ENCODE results near the gene SMIM17.

SMIM17 gene

GRCh38 chr19:56625708-56626107 lies 17.3 kb upstream of the SMIM17 start:
- Histone ChIP-seq H3K4me1 (ENCODE audit: control insufficient read depth in 1 of 2, insufficient read depth in 1 of 2, low read depth in 1 of 2, low read length in 1 of 2) (no peaks in the 10 kb centered on the region), H3K36me3 (no peaks in the 10 kb centered on the region), H3K27ac (no peak overlapping the region), H3K9me3 (peaks cover 41% of the 10 kb centered on the region), H3K27me3 (no peaks in the 10 kb centered on the region), H3K4me3 (ENCODE audit: low read depth in 1 of 2, low read length in 1 of 2) (no peak overlapping the region)
- TF ChIP-seq CTCF (IDR thresholded peaks at IDR 0.05), result no peak

DNA sequence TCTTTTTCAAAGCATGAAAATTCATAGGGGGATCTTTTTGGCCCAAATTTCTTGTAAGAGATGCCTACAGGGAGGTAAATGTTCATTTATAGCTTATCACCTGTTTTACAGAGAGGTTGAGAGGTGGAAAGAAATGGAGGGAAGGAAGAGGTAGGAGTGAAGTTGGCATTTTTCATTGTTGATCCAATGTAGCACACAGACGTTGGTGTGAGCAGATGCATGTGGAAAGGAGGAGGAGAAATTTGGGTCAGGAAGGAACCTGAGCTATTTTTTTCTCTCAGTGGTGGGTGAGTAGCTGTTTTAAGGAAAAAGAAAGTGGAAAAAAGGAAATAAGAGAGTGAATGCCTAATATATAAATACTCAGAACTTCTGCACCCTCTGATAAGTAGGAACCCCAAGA lies 9.9 kb upstream of the SMIM17 start:
- no peaks in the 10 kb centered on the region for H3K36me3 ChIP-seq
- H3K27me3 ChIP-seq, result no peaks in the 10 kb centered on the region
- H3K27ac ChIP-seq, result no peak overlapping the region
- no peak overlapping the region for H3K4me3 ChIP-seq (ENCODE audit: low read depth in 1 of 2, low read length in 1 of 2)
- peaks cover 14% of the 10 kb centered on the region for H3K9me3 ChIP-seq
- no peaks in the 10 kb centered on the region for H3K4me1 ChIP-seq (ENCODE audit: control insufficient read depth in 1 of 2, insufficient read depth in 1 of 2, low read depth in 1 of 2, low read length in 1 of 2)
- TF ChIP-seq CTCF (IDR thresholded peaks at IDR 0.05), result no peak

- Histone ChIP-seq H3K9me3 (peaks cover 9% of the 10 kb centered on the region), H3K27me3 (peaks cover 19% of the 10 kb centered on the region), H3K36me3 (no peaks in the 10 kb centered on the region), H3K27ac (no peak overlapping the region), H3K4me1 (ENCODE audit: control insufficient read depth in 1 of 2, insufficient read depth in 1 of 2, low read depth in 1 of 2, low read length in 1 of 2) (no peaks in the 10 kb centered on the region), H3K4me3 (ENCODE audit: low read depth in 1 of 2, low read length in 1 of 2) (no peak overlapping the region)
- TF ChIP-seq CTCF (IDR thresholded peaks at IDR 0.05), result no peak
Observed at GRCh38 chr19:56637976-56638555, 4.9 kb upstream of the SMIM17 start.

DNA sequence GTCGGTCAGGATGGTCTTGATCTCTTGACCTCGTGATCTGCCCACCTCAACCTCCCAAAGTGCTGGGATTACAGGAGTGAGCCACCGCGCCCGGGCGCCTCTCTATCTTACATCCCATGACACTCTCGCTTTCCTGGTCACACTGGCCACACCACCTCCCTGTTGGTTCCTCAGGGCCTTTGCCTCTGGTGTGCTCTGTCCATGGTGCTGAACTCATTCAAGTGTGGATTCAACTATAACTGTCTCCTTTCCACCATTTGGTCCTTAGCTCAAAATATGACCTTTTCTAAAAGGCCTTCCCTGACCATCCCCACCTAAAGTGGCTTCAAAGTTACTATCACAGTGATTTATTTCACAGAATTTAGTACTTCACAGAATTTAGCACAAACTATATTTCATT lies 3.7 kb upstream of the SMIM17 start:
- Histone ChIP-seq H3K27ac (no peak overlapping the region), H3K9me3 (peaks cover 16% of the 10 kb centered on the region), H3K4me1 (ENCODE audit: control insufficient read depth in 1 of 2, insufficient read depth in 1 of 2, low read depth in 1 of 2, low read length in 1 of 2) (no peaks in the 10 kb centered on the region), H3K36me3 (no peaks in the 10 kb centered on the region), H3K27me3 (peaks cover 30% of the 10 kb centered on the region), H3K4me3 (ENCODE audit: low read depth in 1 of 2, low read length in 1 of 2) (no peak overlapping the region)
- no peak for TF ChIP-seq CTCF (IDR thresholded peaks at IDR 0.05)

DNA sequence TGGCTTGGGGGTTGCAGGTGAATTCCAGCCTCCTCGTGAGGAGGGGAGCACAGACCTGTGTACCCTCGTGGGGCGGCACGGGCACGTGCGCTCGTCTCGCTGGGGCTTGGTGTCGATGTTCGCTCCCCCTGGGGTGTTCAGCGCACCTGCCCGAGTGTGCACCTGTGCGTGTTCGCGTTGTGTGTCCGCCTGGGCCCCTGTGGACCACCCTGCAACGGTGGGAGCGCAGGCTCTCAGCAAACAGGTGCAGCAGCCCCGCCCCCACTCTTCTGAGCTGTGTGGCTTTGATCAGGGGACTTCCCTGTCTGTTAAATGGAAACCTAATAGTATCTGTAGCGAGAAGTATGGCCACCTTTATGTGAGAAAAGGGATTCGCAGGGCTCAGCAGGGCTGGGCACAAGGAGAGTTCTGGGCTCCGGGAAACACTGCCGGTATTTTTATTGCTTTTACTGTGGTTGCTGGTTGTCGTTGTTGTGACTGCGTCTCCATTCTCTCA lies 549 bp downstream of the SMIM17 start:
- no peaks in the 10 kb centered on the region for H3K4me1 ChIP-seq (ENCODE audit: control insufficient read depth in 1 of 2, insufficient read depth in 1 of 2, low read depth in 1 of 2, low read length in 1 of 2)
- H3K27me3 ChIP-seq, result peaks cover 33% of the 10 kb centered on the region
- no peak overlapping the region for H3K4me3 ChIP-seq (ENCODE audit: low read depth in 1 of 2, low read length in 1 of 2)
- peaks cover 21% of the 10 kb centered on the region for H3K9me3 ChIP-seq
- TF ChIP-seq CTCF (IDR thresholded peaks at IDR 0.05), result no peak
- H3K36me3 ChIP-seq, result no peaks in the 10 kb centered on the region
- H3K27ac ChIP-seq, result no peak overlapping the region

Data from neutrophil (primary cell).